GM04504 (cell line): Measurements from ENCODE around the gene GNG4.

Experiments used
- DNase-seq: peaks from one replicate; pipeline ENCODE4 v3.0.0-alpha.2; 2012; ENCODE audit warnings: low read depth

Gene GNG4

GRCh38 chr1:235649368-235650163 lies at the start of gene GNG4:
Gene GNG4 (minus strand): TSS chr1:235649784. CDS start chr1:235583838, 65,946 bp downstream.
- no peak for DNase-seq

- DNase-seq, result no peak
These were observed 47.9 kb upstream of the GNG4 start for GRCh38 chr1:235697508-235697907.

- DNase-seq, result no peak
These were observed 39.8 kb upstream of the GNG4 start for GRCh38 chr1:235689356-235689755.

- no peak for DNase-seq
These were observed 38.5 kb upstream of the GNG4 start for GRCh38 chr1:235688096-235688495.

- no peak for DNase-seq
These were observed 34.1 kb upstream of the GNG4 start for GRCh38 chr1:235683653-235684052.

- no peak for DNase-seq
These were observed 32.6 kb upstream of the GNG4 start for GRCh38 chr1:235682216-235682615.

- DNase-seq, result no peak
These were observed 30.1 kb upstream of the GNG4 start for GRCh38 chr1:235679644-235680043.

- no peak for DNase-seq
These were observed 29.4 kb upstream of the GNG4 start for GRCh38 chr1:235679005-235679404.

GRCh38 chr1:235675152-235675890 lies 25.7 kb upstream of the GNG4 start:
- DNase-seq, result no peak

GRCh38 chr1:235673981-235674380 lies 24.4 kb upstream of the GNG4 start:
- no peak for DNase-seq

- DNase-seq, result no peak
These were observed 22.4 kb upstream of the GNG4 start for GRCh38 chr1:235671992-235672391.

GRCh38 chr1:235670157-235670776 lies 20.7 kb upstream of the GNG4 start:
- DNase-seq, result no peak

GRCh38 chr1:235669277-235669676 lies 19.7 kb upstream of the GNG4 start:
- no peak for DNase-seq

- no peak for DNase-seq
These were observed 14.0 kb upstream of the GNG4 start for GRCh38 chr1:235663628-235664027.

- no peak for DNase-seq
These were observed 12.0 kb upstream of the GNG4 start for GRCh38 chr1:235661568-235661967.

GRCh38 chr1:235659186-235659771 lies 9.7 kb upstream of the GNG4 start:
- no peak for DNase-seq

GRCh38 chr1:235657747-235658526 lies 8.4 kb upstream of the GNG4 start:
- no peak for DNase-seq

GRCh38 chr1:235657269-235657668 lies 7.7 kb upstream of the GNG4 start:
- no peak for DNase-seq

- no peak for DNase-seq
These were observed 2.8 kb upstream of the GNG4 start for GRCh38 chr1:235652364-235652763.

- DNase-seq, result no peak
These were observed 1.7 kb upstream of the GNG4 start for GRCh38 chr1:235651170-235651806.
